NCI-H226 (cell line): ENCODE results near the gene CEP112.

Experiments
- DNase-seq: peaks from one replicate; pipeline ENCODE4 v3.0.0-alpha.2; 2015

The CEP112 gene

DNA sequence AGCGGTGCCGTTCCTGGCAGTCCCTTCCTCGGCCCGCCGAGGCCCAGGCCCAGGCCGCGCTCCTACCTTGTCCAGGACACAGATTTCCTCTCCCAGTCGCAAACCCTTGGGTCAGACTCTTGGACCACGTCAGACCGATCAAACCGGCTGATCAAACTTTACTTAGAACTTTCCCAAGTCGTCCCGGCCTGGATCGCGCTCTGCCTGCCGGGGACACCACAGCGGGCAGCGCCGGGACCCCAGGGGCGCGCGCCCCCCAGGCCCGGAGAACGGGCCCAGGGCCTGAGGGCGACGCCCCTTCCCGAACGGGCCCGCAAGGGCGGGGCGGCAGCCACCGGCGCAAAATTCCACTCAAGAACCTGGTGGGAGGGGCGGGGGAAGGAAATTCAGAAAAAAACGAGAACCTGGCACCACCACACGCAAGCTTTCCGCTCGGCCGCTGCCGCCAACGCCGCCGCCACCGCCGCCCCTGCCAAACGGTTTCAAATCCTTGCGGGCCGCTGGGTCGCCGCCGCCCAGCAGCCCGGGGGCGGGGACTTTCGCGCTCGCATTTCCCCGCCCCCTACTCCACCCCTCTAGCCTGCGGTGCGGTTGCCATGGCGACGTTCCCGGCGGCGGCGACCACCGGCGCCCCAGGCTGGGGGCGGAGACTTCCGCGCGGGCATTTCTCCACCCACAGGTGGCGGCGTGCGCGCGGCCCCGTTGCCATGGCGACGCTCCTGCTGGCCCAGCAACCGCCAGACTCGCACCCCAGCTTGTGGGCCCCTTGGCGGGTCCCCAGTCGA, at the start of gene CEP112:
Gene CEP112, minus strand, starts transcription at position 541 of the 785 bp plus-strand sequence.
- DNase-seq: peak; percentile 51

DNA sequence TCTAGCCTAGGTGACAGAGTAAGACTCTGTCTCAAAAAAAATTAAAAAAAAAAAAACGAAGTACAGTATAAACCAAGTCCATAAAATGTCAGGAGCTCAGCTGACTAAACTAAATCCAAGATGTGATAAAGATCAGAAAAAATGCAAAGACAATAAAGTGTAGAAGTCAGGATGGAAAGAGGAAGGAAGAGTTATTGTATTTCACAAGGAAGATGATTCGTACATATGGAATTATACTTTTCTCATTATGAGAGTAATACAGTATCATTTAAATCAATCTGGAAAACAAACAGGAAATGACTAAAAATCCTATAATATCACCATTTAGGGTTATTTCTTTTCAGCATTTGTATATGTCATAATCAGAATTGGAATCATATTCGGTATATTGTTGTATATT, 48.7 kb upstream of the CEP112 start:
- peak; percentile 15 for DNase-seq

DNA sequence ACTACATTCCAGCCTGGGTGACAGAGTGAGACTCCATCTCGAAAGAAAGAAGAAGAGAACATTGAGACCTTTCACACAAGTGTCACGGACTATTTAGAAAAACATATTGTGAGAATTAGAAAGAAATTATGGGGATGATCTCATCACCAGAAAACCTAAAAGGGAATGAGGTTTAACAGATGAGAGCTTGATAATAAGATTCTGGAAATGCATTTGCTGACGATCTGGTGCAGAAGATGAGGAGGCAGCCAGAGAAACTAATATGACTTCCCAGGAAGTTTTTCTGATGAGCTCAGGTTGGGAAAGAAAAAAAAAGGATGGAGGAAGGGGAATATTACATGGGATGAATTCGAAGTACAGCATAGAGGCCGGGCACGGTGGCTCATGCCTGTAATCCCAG, 48.1 kb upstream of the CEP112 start:
- no peak for DNase-seq

DNA sequence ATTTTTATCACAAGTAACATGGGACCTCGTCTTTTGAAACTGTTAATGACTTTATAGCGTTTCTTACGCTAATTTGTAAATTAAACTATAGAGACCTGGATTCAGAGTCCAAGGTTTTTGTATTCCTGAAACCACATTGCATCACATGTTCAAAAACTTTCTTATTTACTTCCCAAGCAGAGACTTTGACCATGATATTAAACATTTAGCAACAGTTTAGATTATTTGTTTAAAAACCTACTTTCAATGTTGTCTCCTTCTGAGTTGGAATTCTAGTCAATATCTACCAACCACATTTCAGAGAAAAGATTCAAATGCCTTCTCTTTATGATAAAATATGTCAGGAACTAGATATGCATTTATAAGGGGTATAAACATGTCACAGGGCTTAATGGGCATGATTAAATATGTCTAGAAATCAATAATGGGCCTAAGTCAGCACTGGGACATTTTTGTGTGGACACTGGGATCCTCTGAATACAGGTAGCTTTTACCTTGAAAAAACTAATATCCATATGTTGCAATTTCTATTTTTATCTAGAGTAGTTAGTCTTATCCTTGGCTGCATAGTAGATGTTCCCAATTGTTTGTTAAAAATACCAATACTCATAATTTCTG, 43.6 kb upstream of the CEP112 start:
- DNase-seq: no peak

DNA sequence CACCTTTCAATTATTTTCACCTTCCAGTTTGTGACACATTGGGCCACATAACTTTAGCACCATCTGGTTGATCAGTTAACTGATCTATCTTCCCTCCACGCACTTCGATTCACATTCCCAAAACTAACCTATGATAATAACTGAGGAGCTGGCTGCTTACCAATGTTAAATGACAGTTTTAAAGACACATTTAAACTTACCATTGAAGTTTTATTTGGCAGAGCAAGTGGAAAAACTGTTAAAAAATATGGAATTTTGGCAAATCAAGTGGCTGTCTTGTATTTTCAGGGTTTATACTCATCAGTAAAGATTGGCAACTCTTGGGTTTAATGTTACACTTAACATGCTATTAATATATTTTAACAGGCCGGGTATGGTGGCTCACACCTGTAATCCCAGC, 42.7 kb upstream of the CEP112 start:
- DNase-seq: no peak

DNA sequence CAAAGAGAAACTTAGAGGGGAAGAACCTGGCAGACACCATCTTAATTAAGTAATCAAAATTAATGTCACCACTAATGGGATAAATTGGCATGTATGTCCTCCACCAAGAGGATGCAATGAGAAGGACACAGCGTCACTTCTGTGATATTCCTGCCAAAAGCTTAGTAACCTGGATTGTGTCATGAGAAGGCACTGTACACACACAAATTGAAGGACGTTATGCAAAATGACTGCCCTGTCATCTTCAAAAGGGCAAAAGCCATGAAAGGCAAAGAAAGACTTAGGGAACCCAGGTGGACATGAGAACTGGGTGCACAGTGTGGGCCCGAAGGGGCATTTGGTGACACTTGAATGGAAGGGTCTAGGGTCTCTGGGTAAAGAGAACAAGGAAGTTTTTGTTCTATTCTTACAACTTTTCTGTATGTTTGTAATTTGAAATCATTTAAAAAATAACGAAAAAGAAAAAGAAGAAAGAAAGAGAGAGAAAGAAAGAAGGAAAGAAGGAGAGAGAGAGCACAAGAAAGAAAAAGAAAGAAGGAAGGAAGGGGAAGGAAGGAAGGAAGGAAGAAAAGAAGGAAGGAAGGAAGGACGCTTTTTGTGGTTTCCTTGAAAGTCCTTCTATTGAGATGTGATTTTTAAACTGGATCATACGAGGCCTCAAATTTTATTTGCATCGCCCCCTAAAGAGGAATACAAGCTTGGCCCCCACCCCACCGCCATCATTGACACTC, 41.3 kb upstream of the CEP112 start:
- no peak for DNase-seq

DNA sequence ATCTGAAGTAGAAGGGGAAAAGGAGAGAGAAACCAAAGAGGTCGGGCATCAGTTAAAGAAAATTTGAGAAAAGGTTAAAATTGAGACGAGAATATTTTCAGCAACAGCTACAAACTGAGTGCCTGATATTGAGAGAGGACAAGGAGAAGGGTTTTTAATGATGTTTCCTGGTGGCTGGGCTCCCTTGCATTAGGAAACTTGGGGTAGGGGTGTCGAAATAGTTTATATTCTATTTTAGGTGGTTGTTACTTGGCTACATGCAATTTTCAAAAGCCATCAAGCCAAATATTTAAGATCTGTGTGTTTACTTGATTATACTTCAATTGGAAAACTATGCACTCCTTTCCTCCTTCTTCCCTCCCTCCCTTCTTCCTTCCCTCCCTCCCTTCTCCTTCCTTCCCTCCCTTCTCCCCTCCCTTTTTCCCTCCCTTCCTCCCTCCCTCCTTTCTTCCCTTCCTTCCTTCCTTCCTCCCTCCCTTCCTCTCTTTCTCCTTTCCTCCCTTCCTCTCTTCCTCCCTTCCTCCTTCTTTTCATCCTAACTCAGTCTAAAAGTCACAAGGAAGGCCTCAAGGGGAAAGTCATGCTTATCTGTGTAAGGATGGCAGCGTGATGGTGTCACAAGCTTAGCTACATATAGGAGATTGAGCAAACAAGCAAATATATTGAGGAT, 39.1 kb upstream of the CEP112 start:
- DNase-seq: no peak

DNA sequence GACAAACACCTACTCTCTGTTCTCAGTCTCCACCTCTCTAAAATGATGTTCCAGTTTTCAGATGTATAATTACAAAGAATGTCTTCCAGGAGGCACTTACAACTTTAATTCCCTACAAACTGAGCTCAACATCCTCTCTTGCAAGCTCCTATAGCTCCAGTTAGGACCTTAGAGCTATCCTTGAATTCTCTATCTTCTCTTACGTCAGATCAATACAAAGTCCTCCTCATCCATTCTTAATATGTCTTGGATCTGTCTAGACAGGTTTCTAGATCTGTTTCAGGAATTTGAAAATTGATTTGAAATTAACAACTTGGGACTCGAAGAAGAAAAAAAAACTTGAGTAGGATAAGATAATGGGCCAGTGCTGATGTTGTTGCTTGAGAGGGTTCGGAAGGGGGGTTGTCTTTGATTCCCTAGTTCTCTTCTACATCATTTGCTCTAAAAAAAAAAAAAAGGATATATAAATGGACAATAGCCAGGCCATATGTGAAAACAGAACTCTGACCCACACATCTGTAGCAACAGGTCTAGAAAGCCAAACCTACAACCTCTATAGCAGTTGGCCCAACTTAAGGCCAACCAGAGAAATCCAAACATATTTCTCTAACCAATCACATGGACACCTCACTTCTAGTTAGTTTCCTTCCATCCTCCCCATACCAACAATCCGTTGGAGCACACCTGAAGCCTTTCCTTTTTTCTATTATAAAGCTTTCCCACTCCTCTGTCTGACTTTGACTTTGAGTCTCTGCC, 38.0 kb upstream of the CEP112 start:
- no peak for DNase-seq

DNA sequence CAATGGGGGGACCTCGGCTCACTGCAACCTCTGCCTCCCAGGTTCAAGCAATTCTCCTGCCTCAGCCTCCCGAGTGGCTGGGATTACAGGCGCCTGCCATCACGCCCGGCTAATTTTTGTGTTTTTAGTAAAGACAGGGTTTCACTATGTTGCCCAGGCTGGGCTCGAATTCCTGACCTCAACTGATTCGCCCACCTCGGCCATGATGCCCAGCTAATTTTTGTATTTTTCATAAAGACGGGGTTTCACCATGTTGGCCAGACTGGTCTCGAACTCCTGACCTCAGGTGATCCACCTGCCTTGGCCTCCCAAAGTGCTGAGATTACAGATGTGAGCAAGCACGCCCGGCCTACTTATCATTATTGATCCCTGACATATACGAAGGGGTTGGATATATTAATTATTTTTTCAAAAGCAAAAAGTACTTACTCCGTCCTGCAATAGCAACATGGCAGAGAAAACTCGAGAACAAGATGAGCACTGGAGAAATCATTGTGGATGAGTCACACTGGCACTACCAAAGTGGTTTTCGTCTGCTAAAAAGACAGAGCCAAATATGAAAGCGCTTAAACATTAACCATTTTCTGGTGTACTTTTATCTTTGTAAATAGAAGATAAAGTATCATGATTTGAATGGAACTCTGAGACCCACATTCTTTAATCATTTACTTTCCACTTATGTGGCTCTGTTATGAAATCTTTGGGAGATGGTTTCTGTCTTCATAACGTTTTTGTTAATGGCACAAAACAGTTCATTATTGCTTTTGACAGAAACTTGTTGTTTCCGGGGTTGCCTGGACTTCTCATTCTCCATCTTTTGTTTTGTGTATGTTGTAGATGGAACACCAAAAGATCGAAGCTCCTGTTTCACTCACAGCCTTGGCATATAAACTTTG, 37.2 kb upstream of the CEP112 start, which contains the start of gene APOH:
Gene APOH, minus strand, starts transcription at position 529 of the 896 bp plus-strand sequence. Its CDS starts 36 bp downstream, at position 493.
- DNase-seq: no peak

DNA sequence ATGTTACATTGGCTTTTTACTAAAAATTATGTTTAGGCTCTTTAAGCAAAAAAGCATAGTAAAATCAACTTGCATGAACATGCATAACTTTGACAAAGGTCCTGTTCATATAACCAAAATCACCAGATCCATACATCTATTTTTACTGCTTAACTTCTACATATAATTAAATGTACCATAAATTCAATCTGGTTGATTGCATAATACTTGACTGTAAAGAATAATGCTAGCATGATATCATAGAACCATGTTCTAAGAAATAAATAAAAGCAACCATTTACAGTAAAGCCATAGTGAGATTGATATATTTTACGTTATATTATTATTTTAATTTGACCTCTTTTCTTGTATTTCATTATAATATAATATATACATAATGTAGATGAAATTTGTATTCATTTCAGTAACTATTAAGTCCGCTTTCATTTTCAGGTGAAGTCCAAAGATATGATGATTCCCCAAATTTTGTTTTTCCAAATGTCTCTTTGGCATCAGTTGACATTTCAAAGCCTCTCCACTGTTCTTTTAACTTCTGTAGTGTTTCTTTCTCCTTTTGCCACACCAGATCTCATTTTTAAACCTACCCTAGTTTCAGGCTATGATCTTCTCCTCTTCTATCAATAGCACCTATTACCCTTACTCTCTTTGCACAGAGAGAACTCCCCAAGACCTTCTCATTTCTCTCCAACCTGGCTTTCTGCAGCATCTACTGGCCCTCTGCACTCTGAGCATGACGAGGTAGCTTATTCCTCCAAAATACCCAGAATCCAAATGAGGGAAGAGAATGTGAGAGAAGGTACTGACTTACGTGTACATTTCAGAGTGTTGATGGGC, 35.5 kb upstream of the CEP112 start:
- DNase-seq: no peak

DNA sequence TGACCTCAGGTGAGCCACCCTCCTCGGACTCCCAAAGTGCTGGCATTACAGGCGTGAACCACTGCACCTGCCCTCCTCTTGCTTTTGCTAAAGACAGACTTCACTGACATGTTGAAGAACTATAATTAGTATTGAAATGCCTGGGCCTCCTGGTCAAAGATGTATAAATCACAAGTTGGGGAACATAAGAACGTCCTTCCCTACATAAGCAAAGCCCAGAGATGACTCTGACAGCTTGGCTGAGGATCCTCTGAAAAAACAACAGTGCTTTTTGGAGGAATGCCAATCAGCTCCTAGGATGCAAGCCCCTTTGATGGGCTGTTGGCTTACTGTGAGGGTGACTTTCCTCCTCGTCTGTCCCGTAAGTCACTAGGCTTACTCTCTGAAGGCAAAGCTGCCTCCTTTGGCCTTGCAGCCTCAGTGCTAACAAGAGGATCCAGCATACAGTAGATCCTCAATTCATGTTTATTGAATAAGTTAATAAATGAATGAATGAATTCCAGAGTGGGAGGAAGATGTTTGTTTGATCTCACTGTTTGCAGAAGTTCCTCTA, 30.9 kb upstream of the CEP112 start:
- no peak for DNase-seq

DNA sequence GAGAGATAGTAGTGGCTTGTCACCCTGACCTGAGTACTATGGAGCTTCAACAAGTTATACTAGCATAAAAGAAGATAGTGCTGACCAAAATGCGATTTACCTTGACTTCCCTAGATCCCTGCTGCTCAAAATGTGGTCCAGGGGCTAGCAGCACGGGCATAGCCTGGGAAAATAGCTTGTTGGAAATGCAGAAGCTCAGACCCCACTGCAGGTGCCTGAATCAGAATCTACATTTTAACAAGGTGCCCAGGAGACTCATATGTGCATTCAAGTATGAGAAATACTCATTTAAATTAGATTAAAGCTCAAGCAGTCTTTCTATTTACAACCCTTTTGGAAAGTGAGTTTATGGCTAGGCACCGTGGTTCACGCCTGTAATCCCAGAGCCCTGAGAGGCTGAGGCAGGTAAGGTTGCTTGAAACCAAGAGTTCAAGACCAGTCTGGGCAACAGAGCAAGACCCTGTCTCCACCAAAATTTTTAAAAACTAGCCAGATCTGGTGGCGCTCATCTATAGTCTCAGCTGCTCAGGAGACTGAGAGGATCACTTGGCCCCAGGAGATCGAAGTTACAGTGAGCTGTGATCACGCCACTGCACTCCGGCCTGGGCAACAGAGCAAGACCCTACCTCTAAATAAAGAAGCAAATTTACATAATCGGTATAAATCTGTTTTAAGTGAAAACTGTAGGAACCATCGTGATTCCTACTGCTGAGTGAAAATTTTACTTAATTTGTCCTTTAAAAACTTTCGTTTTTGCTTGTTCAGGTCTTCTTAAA, 30.0 kb upstream of the CEP112 start:
- no peak for DNase-seq

DNA sequence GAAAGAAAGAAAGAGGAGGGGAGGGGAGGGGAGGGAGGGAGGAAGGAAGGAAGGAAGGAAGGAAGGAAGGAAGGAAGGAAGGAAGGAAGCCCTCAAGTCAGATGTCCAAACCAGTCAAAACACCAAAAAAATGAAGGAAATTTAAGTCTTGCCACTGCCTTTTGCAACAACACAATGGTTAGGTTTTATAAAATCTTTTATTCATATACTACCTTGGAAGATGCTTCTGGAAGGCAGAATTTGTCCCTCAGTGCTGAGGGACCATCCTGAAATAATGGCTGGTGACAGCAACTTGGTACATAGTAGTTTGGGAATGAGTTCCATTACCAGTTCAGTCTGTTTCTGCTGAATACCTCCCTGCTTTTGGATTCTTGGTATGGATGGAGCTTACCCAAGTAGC, 29.4 kb upstream of the CEP112 start:
- no peak for DNase-seq

DNA sequence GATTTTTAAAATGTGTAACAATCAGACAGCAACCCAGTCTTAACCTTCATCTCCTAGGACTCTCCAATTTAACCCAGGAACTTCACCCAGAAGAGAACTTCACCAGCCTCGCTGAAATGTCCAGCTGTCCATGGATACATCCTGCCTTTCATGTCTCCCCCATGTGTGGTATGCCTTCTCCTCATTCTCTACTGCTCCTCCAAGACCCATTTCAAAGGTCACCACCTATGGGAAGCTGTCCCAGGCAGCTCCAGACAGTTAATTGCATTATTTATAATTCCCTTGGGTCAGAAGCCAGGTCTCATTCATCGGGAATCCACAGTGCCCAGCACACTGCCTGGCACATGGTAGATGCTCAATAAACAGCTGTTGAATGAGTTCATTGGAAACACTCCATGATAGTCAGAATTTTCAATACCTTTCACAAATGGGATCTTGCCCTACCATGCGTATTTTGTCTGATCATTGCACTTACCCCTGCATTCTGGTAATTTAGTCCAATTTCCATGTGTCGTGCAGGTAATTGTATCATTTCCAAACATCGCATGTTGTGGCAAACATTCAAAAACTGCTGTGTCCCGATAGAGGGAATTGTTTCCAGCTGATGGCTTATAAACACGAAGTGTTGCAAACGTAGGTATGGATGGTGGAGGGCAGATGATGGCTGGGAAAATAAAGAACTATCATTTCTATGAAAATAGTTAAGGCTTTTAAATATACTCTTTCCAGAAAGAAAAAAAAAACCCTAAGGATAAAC, 28.3 kb upstream of the CEP112 start:
- DNase-seq: no peak

DNA sequence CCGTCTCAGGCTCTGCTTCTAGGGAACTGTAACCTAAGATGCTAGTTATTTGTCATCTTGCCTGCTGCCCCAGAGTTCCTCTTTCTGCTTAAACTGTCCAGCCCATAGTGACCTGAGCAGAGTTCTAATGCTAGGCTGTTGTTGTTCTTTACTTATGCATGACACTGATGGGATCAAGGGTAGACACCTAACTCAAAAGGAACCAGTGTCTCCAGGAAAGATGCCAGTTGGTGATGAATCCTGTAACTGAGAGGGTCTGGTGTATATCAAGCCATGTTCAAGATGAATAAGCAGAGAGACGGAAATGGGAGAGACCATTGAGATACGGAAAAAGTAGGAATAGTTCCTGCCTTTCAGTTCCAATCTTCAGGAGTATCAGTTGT, 23.6 kb upstream of the CEP112 start:
- DNase-seq: no peak

DNA sequence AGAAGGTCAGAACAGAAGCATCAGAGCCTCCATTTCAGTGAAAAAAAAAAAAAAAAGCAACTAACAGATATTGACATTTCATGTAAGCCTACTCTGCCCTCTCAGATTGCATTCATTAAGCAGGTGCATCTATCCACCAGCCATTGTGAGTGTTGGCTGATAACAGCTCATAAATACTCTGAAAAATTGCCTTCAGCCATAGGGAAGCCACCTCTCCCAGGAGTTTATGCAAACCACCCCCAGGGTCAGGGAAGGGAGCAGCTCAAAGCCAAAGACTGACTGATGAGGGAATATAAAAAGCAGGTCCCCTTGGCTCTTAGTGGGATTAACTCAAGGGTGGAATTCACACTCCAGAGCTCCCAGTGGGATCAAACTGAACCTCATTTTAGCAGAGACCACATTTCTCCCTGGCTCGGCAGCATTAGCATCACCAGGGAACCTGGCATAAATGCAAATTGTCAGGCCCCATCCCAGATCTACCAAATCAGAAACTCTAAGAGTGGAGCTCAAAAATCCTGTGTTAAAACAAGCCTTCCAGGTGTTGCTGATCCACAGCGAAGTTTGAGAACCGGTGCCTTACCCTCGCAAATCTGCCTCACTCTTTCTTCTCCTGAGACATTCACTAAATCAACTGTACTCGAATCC, 23.1 kb upstream of the CEP112 start:
- DNase-seq: no peak

DNA sequence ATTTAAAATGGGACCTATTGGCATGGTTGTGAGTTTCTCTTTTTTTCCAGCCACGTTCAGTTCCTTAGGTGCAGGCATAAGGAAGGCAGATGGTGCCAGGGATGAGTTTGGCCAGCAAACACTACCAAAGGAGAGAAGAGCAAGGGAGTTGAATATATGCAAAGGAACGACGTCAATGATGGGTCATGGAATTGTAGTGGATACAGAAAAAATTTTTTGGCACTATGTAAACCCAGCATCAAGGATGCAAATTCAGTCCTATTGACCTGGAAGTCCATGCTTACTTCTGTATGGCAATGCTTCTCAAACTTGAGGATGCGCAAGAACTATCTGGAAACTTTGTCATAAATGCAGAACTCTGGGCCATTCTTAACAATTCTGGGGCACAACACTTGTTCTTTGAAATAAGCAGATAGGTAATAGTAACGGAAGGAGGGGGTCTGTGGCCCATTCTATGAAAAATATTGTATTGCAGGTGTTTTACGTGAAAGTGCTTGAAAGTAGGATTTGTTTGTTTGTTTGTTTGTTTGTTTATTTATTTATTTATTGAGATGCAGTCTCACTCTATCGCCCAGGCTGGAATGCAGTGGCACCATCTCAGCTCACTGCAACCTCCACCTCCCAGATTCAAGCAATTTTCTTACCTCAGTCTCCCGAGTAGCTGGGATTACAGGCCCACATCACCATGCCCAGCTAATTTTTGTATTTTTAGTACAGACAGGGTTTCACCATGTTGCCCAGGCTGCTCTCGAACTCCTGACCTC, 19.3 kb upstream of the CEP112 start:
- DNase-seq: no peak
